K562 (cell line): ENCODE results near the gene GARIN5B. TPM values are rescaled to one million over a fixed set of nuclear protein-coding genes. Genes with fewer than 3 reads are reported as not detected.

Source experiments
- ATF7 ChIP-seq: fragments of 450-650 bp; IDR thresholded peaks from 2 replicates; pipeline ENCODE4 v1.7.1; 2014; ENCODE audit warnings: mild to moderate bottlenecking, moderate library complexity
- ELF2 ChIP-seq: fragments of 250-450 bp; sonication (Bioruptor Pico); IDR thresholded peaks from 2 replicates; pipeline ENCODE4 v1.5.0; 2021; ENCODE audit warnings: mild to moderate bottlenecking
- FIP1L1 ChIP-seq: fragments of 200-400 bp; formaldehyde crosslinking; IDR thresholded peaks from 2 replicates; pipeline ENCODE4 v1.6.1; 2018; ENCODE audit warnings: mild to moderate bottlenecking, low read depth, low read length; ENCODE audit not compliant: poor library complexity, severe bottlenecking
- HMGN3 ChIP-seq: IDR thresholded peaks from 2 replicates; pipeline ENCODE4 v1.6.1; 2011; ENCODE audit warnings: borderline replicate concordance, low read depth, mild to moderate bottlenecking, mixed read lengths, low read length; ENCODE audit not compliant: insufficient read length; ENCODE audit errors: extremely low read depth
- ID3 ChIP-seq, 2 experiments: fragments of 250-450 bp in 1 of 2; fragments of 450-650 bp in 1 of 2; sonication (Bioruptor Pico) in 1 of 2; IDR thresholded peaks; 2 replicates each; pipeline versions ENCODE4 v1.6.1 to v1.8.0; 2016 to 2021; ENCODE audit warnings: mild to moderate bottlenecking in 2 of 2, moderate library complexity in 2 of 2, missing compliant biosample characterization in 1 of 2, missing genetic modification characterization in 1 of 2
- TAF1 ChIP-seq: IDR thresholded peaks from 2 replicates; pipeline ENCODE4 v1.6.1; 2011; ENCODE audit warnings: mild to moderate bottlenecking, low read length, moderate library complexity; ENCODE audit not compliant: insufficient read depth, control insufficient read depth, severe bottlenecking; ENCODE audit errors: extremely low read depth
- ZNF282 ChIP-seq: sonication (generic); formaldehyde crosslinking; IDR thresholded peaks from 2 replicates; pipeline ENCODE4 v1.8.1; 2023; ENCODE audit warnings: missing genetic modification reagents
- polyA plus RNA-seq, 8 experiments: library from polyadenylated mRNA; depleted of rRNA in 4 of 8; stranded (reverse) in 5 of 8; unstranded in 3 of 8; fragments of >200 nt; fragmentation: Nextera tagmentation in 2 of 8; fragmentation: Illumina TruSeq in 1 of 8; extraction: Ambion mirVana in 2 of 8; extraction: Trizol in 1 of 8; gene quantifications; 2 replicates each; pipeline versions ENCODE4 v1.2.1 to v1.2.3, GENCODE V29; 2011 to 2014; ENCODE audit warnings: inconsistent platforms in 1 of 8, missing spikeins in 1 of 8
- total RNA-seq, 7 experiments: library from RNA; depleted of rRNA in 6 of 7; stranded (reverse); fragments of >200 nt in 6 of 7; fragmentation: Illumina TruSeq in 2 of 7; extraction: Trizol in 2 of 7; gene quantifications; 2 replicates each; pipeline versions ENCODE4 v1.2.1 to v1.2.3, GENCODE V29; 2011 to 2021; ENCODE audit warnings: low replicate concordance in 1 of 7
- TF ChIP-seq, protein P1 (sequence below): fragments of 450-650 bp; IDR thresholded peaks from 2 replicates; pipeline ENCODE4 v1.6.1; 2016; ENCODE audit warnings: low read depth
- TF ChIP-seq, protein P2 (sequence below): fragments of 450-650 bp; IDR thresholded peaks from 2 replicates; pipeline ENCODE4 v1.7.0; 2016; ENCODE audit warnings: borderline replicate concordance

Gene GARIN5B
- total and polyA plus RNA-seq, 9 of the 15 experiments (the other 6 are each of a cell fraction or from before 2014, with no cell fraction given) = not detected

DNA sequence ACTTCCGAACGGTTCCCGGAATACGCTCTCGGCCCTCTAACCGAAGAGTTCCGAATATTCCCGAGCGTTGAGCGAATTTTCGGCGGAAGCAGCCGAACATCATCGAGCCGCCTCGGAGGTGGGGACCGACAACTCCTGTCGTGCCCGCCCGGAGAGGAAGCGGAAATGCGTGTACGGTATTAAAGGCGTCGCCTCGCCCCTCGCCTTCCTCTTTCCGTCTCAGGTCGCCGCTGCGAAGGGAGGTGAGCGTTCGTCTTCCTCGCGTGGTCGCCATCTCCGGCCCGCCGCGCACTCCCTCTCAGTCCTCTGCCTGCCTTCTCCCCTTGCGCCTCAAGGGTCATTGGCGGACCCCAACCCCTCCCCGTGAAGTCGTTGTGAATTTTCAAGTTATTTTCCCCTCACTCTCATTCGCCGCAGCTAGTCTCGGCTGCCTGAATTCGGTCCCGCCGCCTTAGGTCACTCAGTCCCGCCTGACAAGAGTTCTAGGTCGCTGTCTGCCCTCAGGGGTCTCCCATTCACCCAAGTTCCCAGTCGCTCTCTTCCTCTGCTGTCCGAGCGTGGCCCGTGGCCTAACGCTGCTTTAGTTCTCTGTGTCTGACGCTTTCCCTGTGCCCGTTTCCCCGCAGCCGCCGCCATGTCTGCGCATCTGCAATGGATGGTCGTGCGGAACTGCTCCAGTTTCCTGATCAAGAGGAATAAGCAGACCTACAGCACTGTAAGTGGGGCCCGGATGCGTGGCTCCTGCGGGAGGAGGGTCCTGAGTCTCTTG lies 22.8 kb upstream of the GARIN5B start, which contains the start of gene RPL28 (continued):
- TF ChIP-seq, protein P1, sequence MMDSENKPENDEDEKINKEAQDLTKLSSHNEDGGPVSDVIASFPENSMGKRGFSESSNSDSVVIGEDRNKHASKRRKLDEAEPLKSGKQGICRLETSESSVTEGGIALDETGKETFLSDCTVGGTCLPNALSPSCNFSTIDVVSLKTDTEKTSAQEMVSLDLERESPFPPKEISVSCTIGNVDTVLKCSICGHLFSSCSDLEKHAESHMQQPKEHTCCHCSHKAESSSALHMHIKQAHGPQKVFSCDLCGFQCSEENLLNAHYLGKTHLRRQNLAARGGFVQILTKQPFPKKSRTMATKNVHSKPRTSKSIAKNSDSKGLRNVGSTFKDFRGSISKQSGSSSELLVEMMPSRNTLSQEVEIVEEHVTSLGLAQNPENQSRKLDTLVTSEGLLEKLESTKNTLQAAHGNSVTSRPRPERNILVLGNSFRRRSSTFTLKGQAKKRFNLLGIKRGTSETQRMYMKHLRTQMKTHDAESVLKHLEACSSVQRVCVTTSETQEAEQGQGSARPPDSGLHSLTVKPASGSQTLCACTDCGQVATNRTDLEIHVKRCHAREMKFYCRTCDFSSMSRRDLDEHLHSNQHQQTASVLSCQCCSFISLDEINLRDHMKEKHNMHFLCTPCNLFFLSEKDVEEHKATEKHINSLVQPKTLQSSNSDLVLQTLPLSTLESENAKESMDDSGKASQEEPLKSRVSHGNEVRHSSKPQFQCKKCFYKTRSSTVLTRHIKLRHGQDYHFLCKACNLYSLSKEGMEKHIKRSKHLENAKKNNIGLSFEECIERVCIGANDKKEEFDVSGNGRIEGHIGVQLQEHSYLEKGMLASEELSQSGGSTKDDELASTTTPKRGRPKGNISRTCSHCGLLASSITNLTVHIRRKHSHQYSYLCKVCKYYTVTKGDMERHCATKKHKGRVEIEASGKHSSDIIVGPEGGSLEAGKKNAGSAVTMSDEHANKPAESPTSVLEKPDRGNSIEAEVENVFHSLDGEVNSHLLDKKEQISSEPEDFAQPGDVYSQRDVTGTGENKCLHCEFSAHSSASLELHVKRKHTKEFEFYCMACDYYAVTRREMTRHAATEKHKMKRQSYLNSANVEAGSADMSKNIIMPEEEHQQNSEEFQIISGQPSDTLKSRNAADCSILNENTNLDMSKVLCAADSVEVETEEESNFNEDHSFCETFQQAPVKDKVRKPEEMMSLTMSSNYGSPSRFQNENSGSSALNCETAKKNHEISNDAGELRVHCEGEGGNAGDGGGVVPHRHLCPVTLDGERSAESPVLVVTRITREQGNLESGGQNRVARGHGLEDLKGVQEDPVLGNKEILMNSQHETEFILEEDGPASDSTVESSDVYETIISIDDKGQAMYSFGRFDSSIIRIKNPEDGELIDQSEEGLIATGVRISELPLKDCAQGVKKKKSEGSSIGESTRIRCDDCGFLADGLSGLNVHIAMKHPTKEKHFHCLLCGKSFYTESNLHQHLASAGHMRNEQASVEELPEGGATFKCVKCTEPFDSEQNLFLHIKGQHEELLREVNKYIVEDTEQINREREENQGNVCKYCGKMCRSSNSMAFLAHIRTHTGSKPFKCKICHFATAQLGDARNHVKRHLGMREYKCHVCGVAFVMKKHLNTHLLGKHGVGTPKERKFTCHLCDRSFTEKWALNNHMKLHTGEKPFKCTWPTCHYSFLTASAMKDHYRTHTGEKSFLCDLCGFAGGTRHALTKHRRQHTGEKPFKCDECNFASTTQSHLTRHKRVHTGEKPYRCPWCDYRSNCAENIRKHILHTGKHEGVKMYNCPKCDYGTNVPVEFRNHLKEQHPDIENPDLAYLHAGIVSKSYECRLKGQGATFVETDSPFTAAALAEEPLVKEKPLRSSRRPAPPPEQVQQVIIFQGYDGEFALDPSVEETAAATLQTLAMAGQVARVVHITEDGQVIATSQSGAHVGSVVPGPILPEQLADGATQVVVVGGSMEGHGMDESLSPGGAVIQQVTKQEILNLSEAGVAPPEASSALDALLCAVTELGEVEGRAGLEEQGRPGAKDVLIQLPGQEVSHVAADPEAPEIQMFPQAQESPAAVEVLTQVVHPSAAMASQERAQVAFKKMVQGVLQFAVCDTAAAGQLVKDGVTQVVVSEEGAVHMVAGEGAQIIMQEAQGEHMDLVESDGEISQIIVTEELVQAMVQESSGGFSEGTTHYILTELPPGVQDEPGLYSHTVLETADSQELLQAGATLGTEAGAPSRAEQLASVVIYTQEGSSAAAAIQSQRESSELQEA = no peak
- TF ChIP-seq, protein P2, sequence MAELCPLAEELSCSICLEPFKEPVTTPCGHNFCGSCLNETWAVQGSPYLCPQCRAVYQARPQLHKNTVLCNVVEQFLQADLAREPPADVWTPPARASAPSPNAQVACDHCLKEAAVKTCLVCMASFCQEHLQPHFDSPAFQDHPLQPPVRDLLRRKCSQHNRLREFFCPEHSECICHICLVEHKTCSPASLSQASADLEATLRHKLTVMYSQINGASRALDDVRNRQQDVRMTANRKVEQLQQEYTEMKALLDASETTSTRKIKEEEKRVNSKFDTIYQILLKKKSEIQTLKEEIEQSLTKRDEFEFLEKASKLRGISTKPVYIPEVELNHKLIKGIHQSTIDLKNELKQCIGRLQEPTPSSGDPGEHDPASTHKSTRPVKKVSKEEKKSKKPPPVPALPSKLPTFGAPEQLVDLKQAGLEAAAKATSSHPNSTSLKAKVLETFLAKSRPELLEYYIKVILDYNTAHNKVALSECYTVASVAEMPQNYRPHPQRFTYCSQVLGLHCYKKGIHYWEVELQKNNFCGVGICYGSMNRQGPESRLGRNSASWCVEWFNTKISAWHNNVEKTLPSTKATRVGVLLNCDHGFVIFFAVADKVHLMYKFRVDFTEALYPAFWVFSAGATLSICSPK = no peak
- TF ChIP-seq ID3 (CRISPR knock-in tag; IDR thresholded peaks at IDR 0.05) (no peak), ID3 (tag; IDR thresholded peaks at IDR 0.05) (no peak), ELF2 (peak; percentile 20; the same call in 1 of the 2 replicates), ATF7 (no peak; the same call in 1 of the 2 replicates), HMGN3 (no peak), TAF1 (peak; percentile 100), FIP1L1 (no peak), ZNF282 (CRISPR knock-in tag) (no peak)
